AG04450 (cell line): ENCODE results near the gene MSI2. TPM values are rescaled to one million over a fixed set of nuclear protein-coding genes. Genes with fewer than 3 reads are reported as not detected.
A peak's percentile ranks its signal among the peaks of the same experiment; 100 is the strongest.

Source experiments
- CTCF ChIA-PET: fragments of 300-600, 350-600 bp; formaldehyde crosslinking; extraction: SDS; loops from one replicate; lab custom pipeline; 2022; ENCODE audit warnings: antibody characterized with exemption, inconsistent platforms; lab: Charles Lee
- POLR2A ChIA-PET: fragments of 350-600 bp; formaldehyde crosslinking; extraction: SDS; loops from one replicate; lab custom pipeline; 2021; ENCODE audit warnings: antibody characterized with exemption, inconsistent platforms; lab: Yijun Ruan, JAX
- DNase-seq: peaks from one replicate; pipeline ENCODE4 v3.0.0-alpha.2; 2011; ENCODE audit warnings: low read depth, low spot score
- H3K27ac ChIP-seq: one replicate; pipeline ENCODE4 v1.5.1; 2012; ENCODE audit warnings: low read depth, low read length, control low read depth
- H3K27me3 ChIP-seq: one replicate; pipeline ENCODE4 v1.6.0; 2012; ENCODE audit warnings: low read length; ENCODE audit not compliant: control insufficient read depth, insufficient read depth
- H3K4me3 ChIP-seq: 2 replicates; pipeline ENCODE4 v1.5.1; 2011; ENCODE audit warnings: mild to moderate bottlenecking, low read depth, low read length, control low read depth
- H3K9me3 ChIP-seq: 2 replicates; pipeline ENCODE4 v1.5.1; 2012; ENCODE audit warnings: low read length; ENCODE audit not compliant: control insufficient read depth, insufficient read depth
- CTCF ChIP-seq: IDR thresholded peaks from 2 replicates; pipeline ENCODE4 v1.5.1; 2011; ENCODE audit warnings: low read depth, low read length, control low read depth, inconsistent platforms
- polyA plus RNA-seq: library from polyadenylated mRNA; depleted of rRNA; stranded (reverse); fragments of >200 nt; gene quantifications from 2 replicates; pipeline ENCODE4 v1.2.3, GENCODE V29; 2011

The MSI2 gene
- polyA plus RNA-seq, 1 experiment: 26.2 TPM

GRCh38 chr17:57366558-57367351 lies 110.4 kb downstream of the MSI2 start:
- H3K27ac ChIP-seq: no peak overlapping the region
- POLR2A ChIA-PET: no interaction called here
- CTCF ChIA-PET: interaction anchor here (0.7 to 1.6 kb wide), 2 partner anchors 124 to 187 kb away, joined by 3 to 6 read pairs; no protein-coding TSS in a partner anchor
- H3K4me3 ChIP-seq: no peak overlapping the region
- DNase-seq: no peak
- H3K27me3 ChIP-seq: no peaks in the 10 kb centered on the region
- TF ChIP-seq CTCF: no peak
- no peaks in the 10 kb centered on the region for H3K9me3 ChIP-seq

- Histone ChIP-seq H3K9me3 (peaks cover 2% of the 10 kb centered on the region; the same call in 1 of the 2 replicates), H3K4me3 (no peak overlapping the region), H3K27ac (no peak overlapping the region), H3K27me3 (no peaks in the 10 kb centered on the region)
- TF ChIP-seq CTCF: no peak
- POLR2A ChIA-PET: no interaction called here
- CTCF ChIA-PET: interaction anchor here (1.4 kb wide), 1 partner anchor 126 kb away, joined by 3 read pairs; no protein-coding TSS in a partner anchor
- no peak for DNase-seq
Observed at GRCh38 chr17:57368637-57369336, 112.5 kb downstream of the MSI2 start.

- H3K27ac ChIP-seq: peak overlapping the region; percentile 91
- no peaks in the 10 kb centered on the region for H3K27me3 ChIP-seq
- ChIA-PET CTCF (interaction anchor here (1.4 kb wide), 1 partner anchor 126 kb away, joined by 3 read pairs; no protein-coding TSS in a partner anchor), POLR2A (interaction anchor here (0.6 kb wide), 2 partner anchors 35 to 97 kb away, joined by 3 read pairs; no protein-coding TSS in a partner anchor)
- H3K4me3 ChIP-seq: no peak overlapping the region
- no peak for DNase-seq
- no peak for TF ChIP-seq CTCF
- peaks cover 2% of the 10 kb centered on the region; the same call in 1 of the 2 replicates for H3K9me3 ChIP-seq
Observed at GRCh38 chr17:57369509-57369945, 113.2 kb downstream of the MSI2 start.

- Histone ChIP-seq H3K27ac (peak overlapping the region; percentile 91), H3K27me3 (no peaks in the 10 kb centered on the region), H3K9me3 (peaks cover 2% of the 10 kb centered on the region; the same call in 1 of the 2 replicates), H3K4me3 (no peak overlapping the region)
- DNase-seq: peak; percentile 70
- POLR2A ChIA-PET: interaction anchor here (0.6 kb wide), 3 partner anchors 35 to 96 kb away, joined by 3 to 5 read pairs (median 3); no protein-coding TSS in a partner anchor
- no peak for TF ChIP-seq CTCF
- CTCF ChIA-PET: interaction anchor here (0.9 to 1.4 kb wide), 2 partner anchors 114 to 127 kb away, joined by 3 to 4 read pairs; partner anchors contain the start of gene MSI2
Observed at GRCh38 chr17:57370037-57370581, 113.8 kb downstream of the MSI2 start.
